Activated naive CD8-positive, alpha-beta T cell treated with anti-CD3 and anti-CD28 coated beads, Interleukin-2, amount 50 U/mL, for 16 hours (primary cell): ENCODE data around the gene ALDOB.

ENCODE experiments used
- DNase-seq: peaks from one replicate; pipeline ENCODE4 v3.0.0-alpha.2; 2020; ENCODE audit warnings: low read depth, low spot score

Gene ALDOB

DNA sequence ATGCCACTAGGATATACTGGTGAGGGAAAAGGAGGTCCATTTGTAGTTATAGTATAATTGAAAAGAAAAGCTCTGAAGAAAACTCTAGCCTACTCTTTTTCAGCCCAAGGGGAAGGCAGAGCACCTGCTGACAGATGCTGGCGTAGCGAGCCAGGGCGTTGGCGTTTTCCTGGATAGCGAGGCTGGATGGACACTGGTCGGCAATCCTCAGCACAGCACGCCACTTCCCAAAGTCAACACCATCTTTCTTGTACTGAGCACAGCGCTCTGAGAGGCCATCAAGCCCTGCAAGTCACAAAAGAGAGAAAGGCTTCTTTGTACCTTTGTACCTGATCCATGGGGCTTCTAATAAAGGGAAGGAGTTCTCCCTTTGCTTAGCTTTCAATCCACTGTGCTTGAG, 8.2 kb downstream of the ALDOB start:
- no peak for DNase-seq

DNA sequence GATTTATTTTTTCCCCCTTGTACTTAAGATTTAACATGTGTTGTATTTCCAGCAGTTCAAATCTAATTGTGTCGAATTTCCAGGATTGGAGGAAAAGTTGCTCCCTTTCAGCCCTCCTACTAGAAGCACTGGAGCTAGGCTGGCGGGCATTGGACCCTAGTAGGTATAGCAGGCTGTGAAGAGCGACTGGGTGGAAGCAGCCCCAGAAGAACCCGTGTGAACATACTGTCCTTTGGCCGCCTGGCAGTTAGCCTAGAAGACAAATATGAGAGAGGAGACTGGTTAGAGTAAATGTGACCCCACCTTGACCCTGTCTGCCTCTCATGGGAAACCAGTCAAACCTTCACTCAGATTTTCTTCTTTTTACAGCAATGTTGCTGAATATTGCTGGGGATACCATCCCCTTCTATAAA, 13.9 kb downstream of the ALDOB start:
- DNase-seq: no peak

DNA sequence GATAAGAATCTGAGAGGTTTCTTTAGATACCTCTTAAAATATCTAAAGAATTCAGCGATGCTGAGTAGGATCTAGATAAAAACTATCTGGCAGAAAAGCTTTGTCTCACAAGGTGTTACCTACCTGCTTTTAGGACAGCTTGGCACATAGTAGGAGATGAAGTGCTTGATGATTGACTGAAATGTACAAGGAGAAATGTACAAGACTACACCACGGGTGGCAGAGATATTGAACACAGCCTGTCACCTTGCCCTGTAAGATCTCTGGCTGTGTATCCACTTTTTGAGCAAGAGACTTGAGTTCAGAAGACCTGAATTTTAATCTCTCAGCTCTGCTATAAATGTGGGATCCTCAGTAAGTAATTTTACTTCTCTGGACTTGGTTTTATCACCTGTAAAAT, 15.7 kb downstream of the ALDOB start:
- no peak for DNase-seq

DNA sequence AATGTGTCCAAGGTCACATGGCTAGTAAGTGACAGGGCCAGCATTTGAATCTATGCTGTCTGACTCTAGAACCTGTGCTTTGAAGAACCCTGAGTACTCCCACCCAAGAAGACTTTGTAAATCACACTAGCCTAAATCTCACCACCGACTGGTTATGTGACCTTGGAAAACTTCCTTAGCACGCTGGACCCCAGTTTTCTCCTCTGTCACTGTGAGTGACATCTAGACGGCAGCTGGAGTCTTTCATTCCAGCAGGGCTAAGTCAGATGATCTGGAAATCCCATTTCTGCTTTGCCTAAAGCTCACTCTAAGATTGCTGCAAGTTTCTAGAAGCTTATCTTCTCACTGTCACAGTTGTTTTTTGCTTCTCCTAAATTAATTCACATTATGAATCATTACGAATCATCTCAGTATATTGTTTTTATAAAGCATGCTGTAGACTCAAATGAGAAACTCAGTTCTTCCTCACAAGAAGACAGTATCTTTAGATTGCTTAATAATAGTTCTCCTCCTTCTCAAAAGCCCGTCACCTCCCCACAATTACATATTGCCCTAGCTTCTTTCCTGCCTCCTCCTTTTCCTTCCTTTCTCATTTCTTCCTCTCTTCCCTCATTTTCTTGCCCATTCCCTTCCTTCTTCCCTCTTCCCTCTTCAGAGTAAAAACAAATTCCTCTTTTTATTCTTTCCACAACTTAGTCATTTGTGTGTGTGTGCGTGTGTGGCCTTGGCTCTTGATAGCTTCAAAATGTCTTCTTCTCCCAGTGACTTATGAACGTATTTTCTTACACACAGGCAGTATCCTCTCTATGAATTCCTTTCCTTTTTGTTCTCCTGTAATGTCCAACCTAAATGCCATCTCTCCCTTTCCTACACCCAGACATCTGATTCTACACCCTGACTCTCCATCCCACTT, 16.8 kb downstream of the ALDOB start:
- no peak for DNase-seq

DNA sequence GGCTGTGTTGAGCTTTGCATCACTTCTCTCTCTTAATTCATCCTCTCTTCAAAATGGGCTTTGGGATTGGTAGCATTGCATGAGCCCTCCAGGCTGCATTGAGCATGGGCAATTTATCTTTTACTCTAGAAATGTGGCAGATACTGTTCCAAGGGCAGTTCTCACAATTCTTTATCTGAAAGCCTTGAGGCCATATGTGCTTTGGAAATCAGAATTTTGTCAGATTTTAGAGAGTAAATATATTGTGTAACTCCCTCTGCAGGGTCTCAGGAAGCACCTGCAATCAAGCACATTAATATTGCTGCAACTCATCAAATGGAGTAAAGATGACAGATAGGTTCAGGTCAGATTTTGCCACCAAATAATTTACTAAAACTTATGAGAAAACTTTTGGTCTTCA, 17.6 kb downstream of the ALDOB start:
- no peak for DNase-seq

DNA sequence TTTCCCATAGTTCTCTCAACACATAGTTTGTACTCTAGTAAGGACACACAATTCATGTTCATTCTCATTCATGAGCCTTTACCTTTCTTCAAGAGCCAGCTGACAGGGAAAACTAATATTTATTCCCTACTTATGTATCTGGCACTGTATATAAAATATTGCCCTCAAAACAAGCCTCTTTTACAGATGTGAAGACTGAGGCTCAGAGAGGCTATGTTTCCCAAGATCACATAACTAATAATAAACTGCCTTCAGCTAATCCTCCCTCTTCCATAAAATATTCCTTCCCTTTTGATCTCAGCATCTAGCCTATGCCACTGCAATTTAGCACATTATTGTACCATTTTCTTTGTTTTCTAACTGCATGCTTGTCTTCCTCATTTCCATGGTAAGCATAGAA, 18.2 kb downstream of the ALDOB start:
- DNase-seq: no peak

DNA sequence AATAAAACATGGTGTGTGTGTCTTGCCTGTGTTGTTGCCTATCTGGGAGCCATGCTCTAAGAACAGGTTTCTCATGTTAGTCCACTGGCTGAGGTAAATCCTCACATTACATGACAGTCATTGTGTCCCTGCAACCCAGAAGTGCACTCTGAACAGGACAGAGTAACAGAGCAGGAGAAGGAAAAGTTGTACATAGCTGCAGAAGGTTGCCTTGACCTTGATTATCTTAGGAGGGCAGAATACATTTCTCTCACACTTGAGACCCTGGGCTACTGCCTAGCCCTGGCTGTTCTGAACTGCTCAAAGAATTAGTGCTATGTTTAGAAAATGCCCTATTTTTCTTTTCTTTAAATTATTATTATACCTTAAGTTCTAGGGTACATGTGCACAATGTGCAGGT, 20.0 kb downstream of the ALDOB start:
- DNase-seq: no peak

DNA sequence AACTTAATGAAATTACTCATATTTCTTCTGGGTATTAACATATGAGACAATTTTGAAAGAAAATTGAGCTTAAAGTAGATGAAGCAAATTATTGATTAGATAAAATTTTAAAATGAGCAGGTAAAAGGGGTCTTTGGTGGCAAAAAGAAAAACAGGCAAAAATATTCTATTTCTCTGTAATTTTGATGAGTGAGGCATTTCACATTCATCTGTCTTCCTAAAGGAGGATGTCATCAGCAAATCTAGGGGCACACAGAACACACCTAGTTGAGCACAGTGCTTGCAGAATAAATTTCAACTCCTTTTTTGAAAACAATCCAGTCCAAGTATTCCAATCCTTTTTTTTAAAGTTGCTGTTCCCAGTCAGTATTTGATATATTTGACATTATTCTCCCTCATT, 20.7 kb downstream of the ALDOB start:
- DNase-seq: no peak

DNA sequence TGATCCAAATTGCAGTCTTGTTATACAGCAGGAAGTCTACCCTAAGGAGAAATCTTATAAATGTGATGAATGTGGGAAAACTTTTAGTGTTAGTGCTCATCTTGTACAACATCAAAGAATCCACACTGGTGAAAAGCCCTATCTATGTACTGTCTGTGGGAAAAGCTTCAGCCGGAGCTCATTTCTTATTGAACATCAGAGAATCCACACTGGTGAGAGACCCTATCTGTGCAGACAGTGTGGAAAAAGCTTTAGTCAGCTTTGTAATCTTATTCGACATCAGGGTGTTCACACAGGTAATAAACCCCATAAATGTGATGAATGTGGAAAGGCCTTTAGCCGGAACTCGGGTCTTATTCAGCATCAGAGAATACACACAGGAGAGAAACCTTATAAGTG, 26.5 kb downstream of the ALDOB start:
- no peak for DNase-seq

DNA sequence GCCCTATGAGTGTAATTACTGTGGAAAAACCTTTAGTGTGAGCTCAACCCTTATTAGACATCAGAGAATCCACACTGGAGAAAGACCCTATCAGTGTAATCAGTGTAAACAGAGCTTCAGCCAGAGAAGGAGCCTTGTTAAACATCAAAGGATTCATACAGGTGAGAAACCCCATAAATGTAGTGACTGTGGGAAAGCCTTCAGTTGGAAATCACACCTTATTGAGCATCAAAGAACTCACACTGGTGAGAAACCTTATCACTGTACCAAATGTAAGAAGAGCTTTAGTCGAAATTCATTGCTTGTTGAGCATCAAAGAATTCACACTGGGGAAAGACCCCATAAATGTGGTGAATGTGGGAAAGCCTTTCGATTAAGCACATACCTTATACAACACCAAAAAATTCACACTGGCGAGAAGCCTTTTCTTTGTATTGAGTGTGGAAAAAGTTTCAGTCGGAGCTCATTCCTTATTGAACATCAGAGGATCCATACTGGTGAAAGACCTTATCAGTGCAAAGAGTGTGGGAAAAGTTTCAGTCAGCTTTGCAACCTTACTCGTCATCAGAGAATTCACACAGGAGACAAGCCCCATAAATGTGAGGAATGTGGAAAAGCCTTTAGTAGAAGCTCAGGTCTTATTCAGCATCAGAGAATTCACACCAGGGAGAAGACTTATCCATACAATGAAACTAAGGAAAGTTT, 27.0 kb downstream of the ALDOB start:
- no peak for DNase-seq

DNA sequence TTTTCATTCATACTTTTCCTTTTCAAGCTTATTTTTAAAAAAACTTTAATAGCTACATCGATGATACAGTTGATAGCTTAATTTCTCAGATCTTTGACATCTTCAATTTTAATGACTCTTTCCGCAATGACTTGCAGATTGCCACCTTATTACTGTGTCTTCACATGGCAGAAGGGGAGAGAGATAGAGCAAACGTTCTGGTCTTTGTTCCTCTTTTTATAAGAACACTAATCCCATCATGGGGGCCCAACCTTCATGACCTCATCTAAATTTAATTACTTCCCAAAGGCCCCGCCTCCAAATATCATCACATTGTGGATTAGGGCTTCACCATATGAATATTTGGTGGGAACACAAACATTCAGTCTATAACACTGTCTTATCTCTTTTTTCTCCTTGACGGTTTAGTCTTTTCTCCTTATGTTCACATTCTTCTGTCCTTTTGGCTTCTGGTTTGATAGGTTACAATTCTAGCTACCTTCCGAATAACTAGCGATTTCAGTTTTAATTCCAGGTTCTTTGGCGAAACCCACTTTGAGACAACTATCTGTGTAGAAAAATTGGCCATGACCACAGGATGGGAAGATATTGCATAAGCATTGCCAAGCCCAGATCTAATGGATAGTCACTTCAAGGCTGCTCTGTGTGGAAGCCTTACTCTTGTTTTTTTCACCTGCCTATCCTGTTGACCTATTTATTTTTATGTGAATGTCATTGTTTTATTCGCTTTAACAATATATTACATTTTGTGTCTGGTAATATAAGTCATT, 31.9 kb downstream of the ALDOB start:
- DNase-seq: no peak

DNA sequence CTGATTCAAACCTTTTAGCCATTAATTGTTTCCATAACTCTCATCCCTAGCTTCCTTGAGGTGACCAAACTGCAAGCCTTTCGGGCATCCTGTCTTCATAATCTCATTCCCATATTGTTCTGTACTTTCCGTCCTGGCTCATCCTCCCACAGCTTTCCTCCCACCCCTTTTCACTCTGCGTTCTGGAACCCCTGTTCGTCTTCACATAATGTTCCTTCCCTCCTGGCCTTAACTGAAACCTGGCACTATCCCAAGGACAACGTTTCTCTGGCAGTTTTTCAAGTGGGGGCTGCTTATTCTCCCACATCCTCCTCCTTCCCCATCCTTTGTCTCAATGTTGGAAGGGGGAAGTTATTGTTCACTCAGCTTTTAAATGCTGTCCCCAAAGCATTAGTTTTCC, 35.5 kb downstream of the ALDOB start:
- no peak for DNase-seq

DNA sequence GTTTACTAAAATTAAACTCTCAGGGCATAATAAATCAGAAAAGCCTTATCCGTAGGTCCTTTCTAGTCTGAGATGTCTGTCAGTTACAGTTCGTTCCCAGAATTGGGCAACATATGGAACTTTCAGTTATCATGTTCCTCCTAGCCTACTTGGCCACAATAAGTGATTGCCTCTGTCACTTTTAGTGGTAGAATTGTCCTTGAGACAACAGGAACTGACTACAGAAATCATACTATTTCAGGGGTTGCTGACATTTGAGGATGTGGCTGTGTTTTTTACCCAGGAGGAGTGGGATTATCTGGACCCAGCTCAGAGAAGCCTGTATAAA, 36.0 kb downstream of the ALDOB start:
- no peak for DNase-seq

DNA sequence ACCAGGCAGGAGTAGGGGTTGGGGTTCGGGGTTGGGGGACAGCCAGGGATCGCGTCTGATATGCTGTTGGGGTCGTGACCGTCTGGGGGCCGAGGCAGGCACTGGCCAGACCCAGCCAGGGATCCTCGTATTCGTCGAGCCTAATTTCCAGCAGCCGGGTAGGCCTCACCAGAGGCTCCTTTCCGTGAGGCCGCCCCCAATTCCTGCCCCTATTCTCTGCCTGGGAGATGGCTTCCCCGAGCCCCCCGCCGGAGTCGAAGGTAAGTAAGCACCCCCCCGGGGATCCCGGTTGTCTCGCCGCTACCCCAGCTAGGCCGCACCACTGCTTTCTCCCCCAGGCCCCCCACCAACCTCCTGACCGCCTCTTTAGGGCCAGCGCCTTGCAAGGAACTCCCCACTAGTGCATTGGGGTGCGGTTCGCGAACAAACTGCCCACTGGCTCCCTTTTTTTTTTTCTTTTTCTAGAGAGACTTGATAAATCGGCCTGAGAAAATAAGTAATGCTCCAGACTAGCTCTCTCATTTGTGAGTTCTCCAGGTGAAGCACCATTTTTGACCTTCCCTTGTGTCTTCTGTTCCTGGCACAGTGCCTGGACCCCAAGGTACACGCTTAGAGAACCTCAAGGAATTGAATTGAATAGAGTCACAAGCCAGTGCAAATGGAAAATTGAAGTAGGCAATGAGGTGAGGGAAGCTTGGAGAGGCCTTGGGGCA, 36.5 kb downstream of the ALDOB start:
- DNase-seq: no peak

DNA sequence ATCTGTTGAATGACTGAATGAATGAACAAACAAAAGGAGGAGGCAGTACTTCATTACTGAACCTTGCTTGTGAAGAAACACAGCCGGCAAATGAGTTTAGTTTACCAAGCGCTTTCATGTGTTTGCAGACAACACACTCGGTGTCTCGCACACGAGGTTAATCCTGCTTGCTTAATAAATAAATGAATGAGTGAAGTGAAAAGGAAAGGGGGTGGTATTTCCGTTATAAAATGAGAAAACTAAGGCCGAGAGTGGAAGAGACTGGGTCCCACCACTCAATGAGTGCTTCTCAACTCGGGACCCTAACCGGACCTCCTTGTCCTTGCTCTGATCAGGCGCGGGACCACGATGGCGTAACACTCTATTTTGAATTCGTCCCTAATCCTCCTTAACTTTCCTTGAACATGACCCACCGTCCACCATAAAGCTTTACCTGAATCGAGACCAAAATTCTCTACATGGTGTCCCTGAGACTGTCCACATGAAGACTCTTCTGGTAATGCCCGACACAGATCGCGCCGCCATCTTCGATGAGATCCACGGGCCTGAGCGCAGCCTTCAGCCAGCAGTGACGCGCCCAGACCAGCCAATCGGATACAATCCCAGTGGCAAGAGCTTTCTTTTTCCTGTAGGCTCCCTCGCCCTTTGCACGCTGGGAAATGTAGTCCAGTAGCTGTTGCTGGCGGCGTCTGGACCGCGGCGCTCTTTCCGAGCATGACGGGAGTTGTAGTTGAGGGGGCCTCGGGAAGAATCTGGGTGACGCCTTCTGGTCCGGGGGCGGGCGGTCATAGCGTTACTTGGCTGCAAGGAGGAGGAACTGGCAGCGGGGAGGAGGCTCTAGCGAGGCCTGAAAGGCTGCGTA, 37.3 kb downstream of the ALDOB start, which contains the start of the genes MRPL50 and ZNF189:
MRPL50 (minus strand) TSS at position 551 of the 862 bp plus-strand sequence; CDS start at position 525, 26 bp downstream.
ZNF189 (plus strand) TSS at position 784 of the 862 bp plus-strand sequence. CDS start 306 bp downstream, outside the sequence.
- DNase-seq: peak; percentile 91

DNA sequence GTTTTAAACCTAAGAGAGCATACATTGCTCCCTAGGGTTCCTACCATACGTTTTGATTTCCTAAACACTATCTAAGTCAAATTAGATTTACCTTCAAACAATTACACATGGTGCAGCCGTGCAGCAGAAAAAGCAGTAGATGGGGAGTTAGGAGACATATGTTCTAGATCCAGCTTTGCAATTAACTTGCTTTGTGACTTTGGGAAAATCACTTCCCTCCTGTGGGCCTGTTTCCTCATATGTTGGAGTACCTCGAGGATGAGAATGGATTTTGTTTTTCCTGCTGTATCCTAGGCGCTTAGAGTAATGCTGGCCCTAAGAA, 37.9 kb downstream of the ALDOB start:
- DNase-seq: no peak

DNA sequence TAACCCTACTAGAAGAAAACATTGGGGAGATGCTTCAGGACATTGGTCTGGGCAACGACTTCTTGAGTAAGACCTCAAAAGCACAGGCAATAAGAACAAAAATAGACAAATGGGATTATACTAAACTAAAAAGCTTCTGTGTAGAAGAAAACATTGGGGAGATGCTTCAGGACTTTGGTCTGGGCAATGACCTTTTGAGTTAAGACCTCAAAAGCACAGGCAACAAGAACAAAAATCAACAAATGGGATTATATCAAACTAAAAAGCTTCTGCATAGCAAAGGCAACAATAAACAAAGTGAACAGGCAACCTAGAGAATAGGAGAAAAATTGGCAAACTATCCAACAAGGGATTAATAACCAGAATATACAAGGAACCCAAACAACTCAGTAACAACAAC, 40.9 kb downstream of the ALDOB start:
- no peak for DNase-seq

DNA sequence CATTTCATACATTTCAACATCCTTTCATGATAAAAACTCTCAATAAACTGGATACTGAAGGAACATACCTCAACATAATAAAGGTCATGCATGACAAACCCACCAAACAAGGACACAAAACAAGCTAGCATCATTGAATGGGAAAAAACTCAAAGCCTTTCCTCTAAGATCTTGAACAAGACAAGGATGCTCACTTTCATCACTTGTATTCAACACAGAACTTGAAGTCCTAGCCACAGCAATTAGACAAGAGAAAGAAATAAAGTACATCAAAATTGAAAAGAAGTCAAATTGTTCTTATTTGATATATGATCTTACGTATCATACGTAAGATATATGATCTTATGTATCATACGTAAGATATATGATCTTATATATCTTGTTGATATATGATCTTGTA, 42.4 kb downstream of the ALDOB start:
- DNase-seq: no peak

DNA sequence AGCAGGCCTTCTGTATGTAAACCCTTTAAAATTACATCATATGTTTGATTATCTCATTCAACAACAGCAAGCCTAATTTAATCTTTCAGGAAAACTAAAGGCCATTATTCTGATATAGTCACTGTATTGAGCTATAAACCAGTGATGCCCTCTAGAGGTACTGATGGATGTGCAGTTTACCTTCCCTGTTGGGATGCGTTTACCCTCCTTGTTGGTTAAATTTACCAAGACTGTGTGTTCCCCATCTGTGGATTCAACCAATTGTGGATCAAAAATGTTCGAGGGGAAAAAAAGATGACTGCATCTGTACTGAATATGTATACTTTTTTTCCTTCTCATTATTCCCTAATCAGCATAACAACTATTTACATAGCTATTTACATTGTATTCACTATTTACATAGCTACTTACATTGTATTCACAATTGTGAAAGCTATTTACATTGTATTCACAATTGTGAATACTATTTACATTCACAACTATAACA, 47.0 kb downstream of the ALDOB start:
- DNase-seq: no peak

DNA sequence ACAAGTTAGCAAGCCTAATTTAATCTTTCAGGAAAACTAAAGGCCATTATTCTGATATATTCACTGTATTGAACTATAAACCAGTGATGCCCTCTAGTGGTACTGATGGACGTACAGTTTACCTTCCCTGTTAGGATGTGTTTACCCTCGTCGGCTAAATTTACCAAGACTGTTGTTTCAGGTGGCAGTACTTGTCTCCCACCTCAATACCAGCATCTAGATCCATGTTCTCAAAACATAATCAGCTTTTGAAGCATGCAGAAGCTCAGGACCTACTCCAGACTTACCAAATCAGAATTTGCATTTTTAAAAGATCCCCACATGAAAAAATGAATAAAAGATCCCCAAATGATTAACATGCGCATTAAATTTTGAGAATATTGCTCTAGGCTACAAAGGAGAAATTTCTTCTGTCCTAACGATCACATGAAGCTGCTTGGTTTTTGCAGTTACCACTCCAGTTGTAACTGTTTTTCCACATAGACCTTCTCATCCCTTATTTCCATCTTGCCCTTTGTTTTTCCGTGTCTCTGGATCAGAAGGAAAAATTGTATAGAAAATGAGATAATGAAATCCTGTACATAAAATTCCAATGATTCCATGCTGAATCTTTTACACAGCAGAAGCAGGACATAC, 47.6 kb downstream of the ALDOB start:
- no peak for DNase-seq
